ENCODE results near the gene CCDC12.
A peak's percentile ranks its signal among the peaks of the same experiment; 100 is the strongest.

CCDC12 gene

GRCh38 chr3:46996689-46997452 is 20.3 kb upstream of the CCDC12 start:
- no peak for DNase-seq (ENCODE audit: low read depth in 3 of 3)

- DNase-seq (ENCODE audit: low read depth in 3 of 3): no peak
These were observed 19.5 kb upstream of the CCDC12 start for GRCh38 chr3:46995901-46996562.

DNA sequence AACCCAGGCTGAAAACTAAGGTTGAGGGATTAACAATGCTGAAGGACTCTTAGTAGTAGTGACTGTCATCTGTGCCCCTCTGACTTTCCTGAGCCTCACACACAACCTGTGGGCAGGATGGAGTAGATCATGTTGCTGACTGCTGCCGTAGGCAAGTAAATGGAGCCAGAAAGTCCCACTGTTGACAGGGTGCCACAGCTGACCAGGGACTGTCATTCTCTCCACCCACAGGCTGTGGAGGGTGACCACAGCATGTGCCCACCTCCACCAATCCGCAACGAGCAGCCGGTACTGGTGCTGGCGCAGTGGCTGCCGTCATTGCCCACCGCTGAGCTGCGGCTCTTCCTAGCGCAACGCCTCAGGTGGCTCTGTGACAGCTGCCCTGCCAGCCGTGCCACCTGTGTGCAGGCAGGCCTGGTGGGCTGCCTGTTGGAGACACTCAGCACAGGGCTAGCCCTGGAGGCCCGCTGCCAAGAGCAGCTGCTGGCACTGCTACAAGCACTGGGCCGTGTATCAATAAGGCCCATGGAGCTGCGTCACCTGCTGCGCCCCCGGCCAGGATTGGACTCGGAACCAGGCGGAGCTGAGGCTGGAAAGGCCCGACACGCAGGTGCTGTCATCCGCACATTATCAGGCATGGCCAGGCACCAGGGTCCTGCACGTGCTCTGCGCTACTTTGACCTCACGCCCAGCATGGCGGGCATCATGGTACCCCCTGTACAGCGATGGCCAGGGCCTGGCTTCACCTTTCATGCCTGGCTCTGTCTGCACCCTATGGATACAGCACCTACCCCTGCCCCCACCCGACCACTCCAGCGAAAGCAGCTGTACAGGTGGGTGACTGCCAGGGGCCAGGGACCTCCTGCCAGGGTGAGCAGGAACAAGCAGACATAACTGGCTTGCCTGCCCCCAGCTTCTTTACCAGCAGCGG is 18.5 kb upstream of the CCDC12 start:
- no peak for DNase-seq (ENCODE audit: low read depth in 3 of 3)

DNA sequence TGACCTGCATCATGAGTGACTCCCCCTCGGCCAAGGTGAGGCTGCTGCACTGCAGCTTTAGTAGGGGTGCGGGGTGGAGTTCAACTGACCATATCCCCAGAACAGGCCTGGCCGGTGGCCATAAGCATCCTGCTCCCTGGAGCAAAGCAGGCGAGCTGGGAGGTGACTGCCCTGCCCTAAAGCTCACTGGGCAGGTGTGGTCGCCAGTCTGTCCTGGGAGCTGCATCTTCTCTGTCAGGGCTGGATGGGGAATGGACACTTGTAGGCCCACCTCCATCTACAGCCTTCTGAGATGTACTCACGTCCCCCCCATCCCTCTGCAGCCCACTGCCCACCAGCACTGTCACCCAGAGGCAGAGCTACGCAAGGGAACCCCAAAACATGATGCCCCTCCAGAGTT is 17.4 kb upstream of the CCDC12 start:
- no peak for DNase-seq (ENCODE audit: low read depth in 3 of 3)

DNA sequence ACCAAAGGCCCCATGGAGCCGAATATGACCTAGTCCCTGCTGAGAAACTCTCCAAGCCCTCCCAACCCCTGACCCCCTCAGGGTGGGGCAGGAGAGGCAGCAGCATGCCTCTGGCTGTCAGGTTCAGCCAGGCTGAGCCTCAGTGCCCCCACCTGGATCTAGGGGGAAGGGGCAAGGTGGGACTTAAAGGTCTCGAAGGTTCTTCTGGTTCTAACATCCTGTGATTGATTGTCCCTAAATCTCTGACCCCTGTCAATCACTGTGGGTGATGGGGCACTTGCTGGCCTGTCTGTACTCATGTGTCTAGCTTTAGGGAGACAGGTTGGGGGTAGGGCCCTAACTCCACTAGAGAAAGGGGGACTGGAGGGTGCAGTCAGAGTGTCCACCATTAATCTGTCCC is 16.7 kb upstream of the CCDC12 start:
- DNase-seq (ENCODE audit: low read depth in 3 of 3): no peak

DNA sequence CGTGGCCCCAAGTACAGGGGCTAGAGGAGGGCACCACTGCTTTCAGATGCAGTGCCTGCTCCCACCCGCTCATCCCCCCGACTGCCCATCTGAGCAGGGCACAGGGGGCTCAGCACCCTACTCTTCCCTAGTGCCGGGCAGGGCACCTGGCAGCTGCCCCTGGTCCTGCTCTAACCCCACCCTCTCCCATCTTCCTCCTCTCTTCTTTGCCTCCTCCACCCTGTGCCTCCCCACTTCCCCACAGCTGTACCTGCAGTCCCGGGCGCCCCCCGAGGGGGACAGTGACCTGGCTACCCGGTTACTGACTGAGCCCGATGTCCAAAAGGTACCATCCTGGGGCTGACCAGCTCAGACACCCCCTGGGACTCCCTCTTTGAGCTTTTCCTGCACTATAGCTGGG is 15.7 kb upstream of the CCDC12 start:
- DNase-seq (ENCODE audit: low read depth in 3 of 3): no peak

- DNase-seq (ENCODE audit: low read depth in 3 of 3): no peak
These were observed 15.0 kb upstream of the CCDC12 start for GRCh38 chr3:46991406-46992165.

- no peak for DNase-seq (ENCODE audit: low read depth in 3 of 3)
These were observed 14.2 kb upstream of the CCDC12 start for GRCh38 chr3:46990573-46991374.

DNA sequence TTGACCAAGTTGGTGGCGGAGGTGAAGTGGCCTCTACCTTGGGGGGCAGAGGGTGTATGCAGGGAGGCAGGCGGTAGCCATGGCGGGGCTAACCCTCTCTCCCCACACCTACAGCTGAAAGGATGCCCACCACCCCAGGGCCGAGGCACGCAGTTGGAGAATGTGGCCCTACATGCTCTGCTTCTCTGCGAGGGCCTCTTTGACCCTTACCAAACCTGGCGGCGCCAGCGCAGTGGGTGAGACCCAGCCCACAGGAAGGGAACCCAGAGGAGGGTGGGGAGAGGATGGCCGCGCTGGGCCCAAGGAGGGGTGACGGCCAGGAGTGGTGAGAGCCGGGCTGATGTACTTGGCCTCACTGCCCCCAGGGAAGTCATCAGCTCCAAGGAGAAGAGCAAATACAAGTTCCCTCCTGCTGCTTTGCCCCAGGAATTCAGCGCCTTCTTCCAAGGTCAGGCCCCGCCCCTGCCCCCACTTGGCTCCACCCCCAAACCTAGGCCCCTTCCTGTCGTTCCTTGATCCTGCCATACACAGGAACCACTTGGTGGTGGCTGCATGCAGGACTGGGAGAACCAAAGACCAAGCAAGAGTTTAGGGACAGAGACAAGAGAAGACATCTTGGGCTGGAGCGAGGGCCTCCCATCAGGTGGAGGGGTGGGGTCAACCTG is 12.7 kb upstream of the CCDC12 start:
- no peak for DNase-seq (ENCODE audit: low read depth in 3 of 3)

- no peak for DNase-seq (ENCODE audit: low read depth in 3 of 3)
These were observed 12.1 kb upstream of the CCDC12 start for GRCh38 chr3:46988616-46989015.

- peak; percentile 67 to 74 (median 71) for DNase-seq (ENCODE audit: low read depth in 3 of 3)
These were observed 11.3 kb upstream of the CCDC12 start for GRCh38 chr3:46987743-46988401.

DNA sequence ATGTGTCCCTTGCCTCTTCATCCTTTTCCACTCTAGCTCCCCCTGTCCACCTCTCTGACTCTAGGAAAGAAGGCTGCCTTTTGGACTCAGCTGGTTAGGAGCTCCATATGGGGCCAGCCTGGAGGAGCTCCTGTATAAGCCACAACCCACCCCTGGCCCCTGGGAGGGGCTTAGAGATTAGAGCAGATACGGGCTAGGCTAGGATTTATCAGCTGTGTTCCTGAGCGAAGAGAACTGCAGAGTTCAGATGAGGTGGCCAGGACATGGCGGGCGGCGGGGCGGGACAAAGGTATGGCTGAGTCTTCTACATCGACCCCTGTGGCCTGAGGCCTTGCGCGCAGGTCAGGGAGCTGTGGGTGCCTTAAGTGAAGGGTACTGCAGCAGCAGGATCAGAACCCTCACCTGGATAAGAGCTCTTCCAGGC is 10.8 kb upstream of the CCDC12 start:
- no peak for DNase-seq (ENCODE audit: low read depth in 3 of 3)

- no peak for DNase-seq (ENCODE audit: low read depth in 3 of 3)
These were observed 10.3 kb upstream of the CCDC12 start for GRCh38 chr3:46986782-46987310.

DNA sequence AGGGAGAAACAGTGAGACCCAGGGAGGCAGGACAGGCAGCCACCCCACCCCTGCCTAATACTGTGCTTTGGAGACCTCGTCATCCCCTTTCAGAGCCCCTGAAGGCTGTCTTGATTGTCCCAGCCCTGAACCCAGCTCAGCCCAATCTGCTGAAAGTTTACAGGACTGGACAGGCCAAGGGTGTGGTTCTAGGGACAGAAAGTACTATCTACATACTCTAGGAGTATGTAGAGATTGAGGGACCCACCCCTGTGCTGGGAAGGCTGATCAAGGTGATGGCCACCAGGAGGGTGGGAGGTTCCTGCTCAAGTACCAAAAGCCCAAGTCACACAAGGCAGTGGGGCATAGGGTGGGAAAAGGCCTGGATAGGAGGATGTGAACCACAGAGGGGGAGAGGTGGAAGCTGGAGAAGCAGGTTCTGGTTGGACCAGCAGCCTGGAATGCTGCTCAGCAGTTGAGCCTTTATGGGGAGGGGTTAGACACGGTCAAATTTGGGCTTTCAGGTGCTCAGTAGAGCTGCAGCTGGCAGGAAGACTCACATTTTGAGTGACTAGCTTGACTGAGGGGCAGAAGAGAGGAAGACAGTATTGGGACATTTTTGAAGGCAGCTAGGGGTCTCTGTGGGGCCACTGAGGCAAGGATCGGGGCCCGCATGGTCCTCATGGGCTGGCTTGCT is 9.6 kb upstream of the CCDC12 start:
- DNase-seq (ENCODE audit: low read depth in 3 of 3): no peak

DNA sequence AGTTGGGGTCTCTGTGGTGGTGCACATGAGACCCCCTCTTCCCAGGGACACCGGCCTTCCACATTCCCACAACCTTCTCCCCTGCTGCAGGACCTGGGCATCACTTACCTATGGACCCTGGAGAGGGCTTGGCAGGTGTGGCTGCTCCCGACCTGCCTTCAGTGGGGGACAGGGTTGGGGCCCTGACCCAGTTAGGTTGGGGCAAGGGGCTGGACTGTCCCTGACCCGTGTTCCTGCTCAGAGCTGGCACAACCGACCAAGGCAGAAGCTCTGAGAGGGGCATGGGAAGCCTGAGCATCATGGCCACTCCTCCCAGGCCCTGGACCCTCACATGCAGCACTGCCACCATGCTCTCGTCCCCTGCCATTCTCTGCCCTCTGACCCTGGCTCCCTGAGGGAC is 9.0 kb upstream of the CCDC12 start:
- no peak for DNase-seq (ENCODE audit: low read depth in 3 of 3)

DNA sequence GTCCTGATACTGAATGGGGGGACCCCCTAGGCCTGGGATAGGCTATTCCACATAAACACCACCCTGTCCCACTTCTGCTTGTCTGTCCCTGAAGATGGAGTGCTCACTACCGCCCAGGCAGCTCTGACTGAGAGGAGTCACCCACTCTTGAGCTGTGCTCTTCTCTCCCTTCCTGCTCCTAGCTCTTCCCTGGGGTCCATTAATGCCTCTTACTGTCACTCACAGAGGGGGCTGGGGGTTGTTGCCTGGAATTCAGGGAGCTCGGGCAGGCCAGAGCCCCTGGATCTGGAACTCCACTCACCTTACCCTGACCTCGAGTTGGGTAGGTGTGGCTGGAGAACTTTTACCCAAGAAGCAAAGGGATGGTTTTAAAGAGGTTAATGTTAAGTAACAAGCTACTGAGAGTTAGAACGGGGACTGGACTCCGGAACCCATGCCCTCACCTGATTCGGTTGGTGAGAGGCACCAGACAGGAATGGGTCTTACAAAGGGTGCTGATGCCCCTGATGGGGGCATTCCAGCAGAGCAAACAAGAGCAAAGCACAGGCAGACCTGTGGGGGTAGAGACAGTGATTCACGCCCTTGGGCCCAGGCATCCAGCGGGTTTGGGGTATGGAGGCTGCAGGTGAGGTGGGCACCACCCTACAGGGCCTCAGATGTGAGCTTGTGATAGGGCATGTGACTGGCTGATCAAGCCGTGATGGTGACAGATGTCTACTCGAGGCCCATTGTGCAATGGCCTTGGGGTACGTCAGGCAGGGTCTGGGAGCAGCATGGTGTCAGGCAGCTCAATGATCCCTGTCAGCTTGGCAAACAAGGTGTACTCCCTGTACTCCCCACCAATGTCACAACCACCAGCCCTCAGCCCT is 8.3 kb upstream of the CCDC12 start:
- DNase-seq (ENCODE audit: low read depth in 3 of 3): no peak

DNA sequence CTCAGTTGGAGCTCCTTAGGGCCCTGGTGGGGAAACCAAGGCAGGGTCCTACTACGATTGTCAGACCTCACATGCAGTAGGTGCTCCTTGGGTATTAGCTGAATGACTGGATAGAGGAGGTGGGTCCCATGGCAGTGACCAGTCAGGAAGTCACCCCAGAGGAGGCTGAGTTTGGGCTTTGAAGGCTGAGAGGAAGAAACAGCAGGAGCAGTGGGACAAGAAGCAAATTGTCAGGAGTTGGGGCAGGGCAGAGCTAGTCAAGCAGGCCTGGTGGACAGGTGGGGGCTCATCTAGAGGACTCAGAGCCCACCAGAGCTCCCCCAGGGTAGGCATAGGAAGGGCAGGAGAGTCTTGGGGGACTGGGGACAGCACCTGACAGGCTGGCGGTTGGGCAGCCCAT is 6.0 kb upstream of the CCDC12 start:
- no peak for DNase-seq (ENCODE audit: low read depth in 3 of 3)

DNA sequence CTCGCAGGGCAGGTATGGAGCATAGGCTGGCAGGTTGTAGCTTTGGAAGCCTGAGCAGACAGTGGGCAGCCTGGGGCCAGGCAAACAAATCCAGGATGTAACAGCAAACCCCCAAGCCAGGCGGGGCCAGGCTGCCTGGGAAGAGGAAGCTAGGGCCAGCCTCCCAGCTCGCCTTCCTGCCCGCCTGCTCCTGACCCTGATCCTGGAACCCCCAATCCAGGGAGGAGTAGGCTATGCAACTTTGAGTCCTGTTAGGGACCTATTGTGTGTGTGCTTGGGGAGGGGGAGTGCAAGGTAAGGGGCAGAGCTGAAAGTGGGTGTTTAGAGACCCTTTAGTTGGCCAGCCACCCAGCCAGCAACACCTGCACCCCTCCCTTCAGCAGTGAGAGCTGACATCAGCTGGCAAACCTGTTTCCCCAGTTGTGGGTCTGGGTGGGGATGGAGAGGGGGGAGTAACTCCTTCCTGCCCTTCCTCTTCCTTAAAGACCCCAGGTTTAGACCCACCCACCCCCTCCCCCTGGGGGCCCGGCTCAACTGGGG is 5.5 kb upstream of the CCDC12 start:
- no peak for DNase-seq (ENCODE audit: low read depth in 3 of 3)

Measured in stimulated activated CD4-positive, alpha-beta T cell treated with anti-CD3 and anti-CD28 coated beads, TNF-alpha, amount 100 ng/mL, for 4 hours (primary cell).